Hematopoietic multipotent progenitor cell treated with erythropoietin and hydrocortisone succinate and interleukin-3 and kit ligand, for 8 days (in vitro differentiated cells): ENCODE measurements around the gene LRBA.
"Not testable (repeated sequence)": the region's sequence is repeated elsewhere in the genome, so short reads cannot be mapped to it uniquely, and the experiment has no call there.

Source experiments
- DNase-seq: peaks from one replicate; pipeline ENCODE4 v3.0.0-alpha.2; 2015

The LRBA gene

DNA sequence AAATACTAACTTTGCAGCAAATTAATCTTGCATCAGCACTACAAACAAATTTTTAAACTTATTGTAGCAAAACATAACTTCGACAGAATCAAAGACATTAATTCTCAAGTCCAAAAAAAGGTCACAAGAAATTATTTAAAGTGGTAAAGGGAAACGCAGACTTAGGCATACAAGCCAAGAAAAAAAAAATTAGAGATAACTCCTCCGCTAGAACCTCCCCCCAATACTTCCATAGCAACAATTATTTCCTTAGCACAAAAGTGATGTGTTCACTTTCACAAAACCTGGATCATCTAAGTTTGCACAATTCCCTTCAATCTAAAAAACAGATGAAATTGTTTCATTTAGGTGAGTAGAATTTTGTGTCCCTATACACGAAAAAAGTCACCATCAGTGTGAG, 1.1 kb downstream of the LRBA start:
- DNase-seq, result peak; percentile 36

GRCh38 chr4:151013491-151013890, 1.6 kb downstream of the LRBA start:
- DNase-seq, result peak; percentile 42

DNA sequence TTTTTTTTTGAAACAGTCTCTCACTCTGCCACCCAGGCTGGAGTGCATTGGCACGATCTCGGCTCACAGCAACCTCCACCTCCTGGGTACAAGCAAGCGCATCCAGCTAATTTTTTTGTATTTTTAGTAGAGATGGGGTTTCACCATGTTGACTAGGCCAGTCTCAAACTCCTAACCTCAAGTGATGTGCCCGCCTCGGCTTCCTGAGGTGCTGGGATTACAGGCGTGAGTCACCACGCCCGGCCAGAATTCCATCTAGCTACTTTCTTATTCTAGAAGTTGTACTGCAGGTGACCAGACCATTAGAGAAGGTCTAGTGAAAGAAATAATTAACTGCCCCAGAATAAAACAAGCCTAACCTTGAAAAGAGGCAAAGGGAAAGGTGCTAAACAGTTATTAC, 2.3 kb downstream of the LRBA start:
- peak; percentile 45 for DNase-seq

GRCh38 chr4:151012376-151012775, 2.7 kb downstream of the LRBA start:
- no peak for DNase-seq

- no peak for DNase-seq
Measured at GRCh38 chr4:151004222-151004621, 10.9 kb downstream of the LRBA start.

DNA sequence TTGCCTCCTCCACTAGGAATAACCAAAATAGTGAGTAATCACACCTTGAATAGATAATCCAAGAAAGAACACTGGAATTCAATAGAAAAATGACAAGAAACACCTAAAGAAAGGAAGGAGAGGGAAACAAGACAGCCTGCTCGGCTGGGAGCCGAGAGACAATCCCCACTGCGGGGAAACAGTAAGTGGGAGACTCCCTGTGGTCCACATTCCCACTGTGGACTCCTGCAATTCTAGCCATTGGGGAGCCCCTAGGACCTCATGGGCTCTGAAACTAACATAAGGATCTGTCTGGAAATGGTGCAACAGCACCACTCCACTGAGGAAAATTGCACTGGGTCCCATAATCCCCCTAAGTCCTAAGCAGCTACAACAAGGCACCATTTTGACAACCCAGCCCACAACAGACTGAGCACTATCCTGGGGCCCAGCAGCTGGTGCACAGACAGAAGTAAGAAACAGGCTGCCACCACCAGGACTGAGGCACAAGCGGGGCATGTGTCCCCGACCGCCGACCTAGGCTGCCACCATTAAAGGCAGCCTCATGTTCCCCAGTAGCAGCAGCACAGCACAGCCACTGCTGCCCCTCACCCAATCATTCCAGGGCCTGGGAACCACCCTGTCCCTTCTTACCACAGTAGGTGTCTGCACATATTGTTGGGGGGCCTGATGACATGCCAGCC, 14.2 kb downstream of the LRBA start:
- no peak for DNase-seq

DNA sequence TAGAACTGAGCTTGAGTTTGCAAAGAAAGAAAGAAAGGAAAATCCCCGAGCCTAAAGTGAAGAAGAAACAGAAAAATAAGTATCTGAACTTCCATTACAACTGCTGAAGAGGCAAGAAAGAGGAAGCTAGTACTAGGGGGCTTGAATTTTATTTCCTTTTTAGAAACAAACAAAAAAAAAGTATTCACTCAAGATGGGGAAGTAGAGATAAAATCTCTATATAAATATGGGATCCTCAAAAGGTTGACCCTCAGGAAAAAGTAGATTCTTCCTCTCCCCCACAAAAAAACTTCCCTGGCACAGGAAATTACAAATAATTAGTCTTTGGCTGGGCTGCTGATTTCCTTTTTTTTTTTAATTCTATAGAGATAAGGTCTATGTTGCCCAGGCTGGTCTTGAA, 16.0 kb downstream of the LRBA start:
- DNase-seq, result no peak

- no peak for DNase-seq
Measured at GRCh38 chr4:150997141-150997540, 17.9 kb downstream of the LRBA start.

DNA sequence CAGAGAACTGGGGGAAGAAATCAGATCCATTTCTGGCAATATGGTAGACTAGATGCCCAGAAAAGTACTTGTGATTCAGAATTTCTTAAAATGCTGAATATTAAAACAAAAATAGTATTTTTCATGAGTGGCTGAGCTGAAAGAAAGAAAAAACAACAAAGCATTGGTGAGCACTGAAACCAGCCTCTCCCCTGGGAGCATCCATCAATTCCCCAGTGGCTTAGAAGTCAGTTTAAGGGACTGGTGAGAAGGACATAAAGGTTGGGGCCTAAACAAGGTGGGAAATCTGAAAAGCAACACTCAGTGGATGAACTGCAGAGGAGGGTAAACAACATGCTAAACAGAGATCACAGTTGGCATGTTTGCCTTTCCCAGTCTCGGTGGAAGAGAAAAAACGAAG, 20.4 kb downstream of the LRBA start:
- no peak for DNase-seq

GRCh38 chr4:150993577-150993976, 21.5 kb downstream of the LRBA start:
- DNase-seq, result not testable (repeated sequence)

DNA sequence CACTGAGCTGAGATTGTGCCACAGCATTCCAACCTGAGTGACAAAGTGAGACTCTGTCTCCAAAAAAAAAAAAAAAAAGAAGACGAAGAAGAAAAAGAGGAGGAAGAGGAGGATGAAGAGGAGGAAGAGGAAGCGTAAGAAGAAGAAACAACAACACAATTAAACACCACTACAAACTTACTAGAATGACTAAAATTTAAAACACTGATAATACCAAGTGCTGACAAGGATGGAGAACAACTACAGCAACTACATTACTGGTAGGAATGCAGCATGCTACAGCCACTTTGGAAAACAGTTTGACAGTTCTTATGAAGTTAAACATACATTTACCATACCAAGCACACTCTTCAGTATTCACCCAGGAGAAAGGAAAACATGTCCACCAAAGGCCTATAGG, 24.1 kb downstream of the LRBA start:
- no peak for DNase-seq

DNA sequence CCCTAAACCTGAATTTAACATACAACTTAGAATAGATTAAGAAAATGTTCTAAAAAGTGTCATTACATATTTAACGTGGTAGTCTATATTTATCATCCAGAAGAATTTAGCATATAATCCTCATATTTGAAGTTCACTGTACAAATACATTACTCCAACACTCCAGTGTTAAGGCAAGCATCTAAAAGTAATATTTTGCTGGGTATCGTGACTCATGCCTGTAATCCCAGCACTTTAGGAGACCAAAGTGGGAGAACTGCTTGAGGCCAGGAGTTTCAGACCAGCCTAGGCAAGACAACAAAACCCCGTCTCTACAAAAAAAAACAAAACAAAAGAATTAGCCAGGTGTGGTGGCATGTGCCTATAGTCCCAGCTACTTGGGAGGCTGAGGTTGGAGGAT, 24.8 kb downstream of the LRBA start:
- DNase-seq, result no peak

DNA sequence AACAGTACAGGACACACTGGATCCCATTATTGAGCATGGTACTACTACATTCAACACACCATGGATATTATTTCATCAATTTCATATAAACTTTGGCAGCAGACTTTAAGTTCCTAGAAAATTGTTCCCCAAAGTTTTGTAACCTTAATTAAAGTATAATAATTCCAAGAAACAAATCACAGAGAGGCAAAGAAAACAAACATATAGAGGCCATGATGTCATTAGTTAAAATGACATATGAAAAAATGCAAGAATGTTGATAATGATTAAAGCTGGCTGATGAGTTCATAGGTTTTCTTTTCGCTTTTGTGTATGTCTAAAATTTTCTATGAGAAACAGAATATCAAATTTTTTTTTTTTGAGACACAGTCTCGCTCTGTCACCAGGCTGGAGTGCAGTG, 26.8 kb downstream of the LRBA start:
- DNase-seq, result no peak

DNA sequence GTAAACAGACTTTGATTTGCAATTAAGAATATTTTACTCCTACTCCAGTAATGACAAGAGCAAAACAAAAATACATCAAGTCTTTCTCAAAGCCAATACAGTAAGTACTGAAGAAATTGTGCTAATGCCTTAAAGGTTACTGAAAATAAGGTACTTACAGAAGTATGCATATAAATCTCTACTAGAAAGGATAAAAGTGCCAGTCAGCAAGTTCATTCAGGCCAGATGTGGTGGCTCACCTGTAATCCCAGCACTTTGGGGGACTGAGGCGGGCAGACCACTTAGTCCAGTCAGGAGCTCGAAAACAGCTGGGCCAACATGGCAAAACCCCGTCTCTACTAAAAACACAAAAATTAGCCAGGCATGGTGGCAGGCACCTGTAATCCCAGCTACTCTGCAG, 27.9 kb downstream of the LRBA start:
- no peak for DNase-seq

DNA sequence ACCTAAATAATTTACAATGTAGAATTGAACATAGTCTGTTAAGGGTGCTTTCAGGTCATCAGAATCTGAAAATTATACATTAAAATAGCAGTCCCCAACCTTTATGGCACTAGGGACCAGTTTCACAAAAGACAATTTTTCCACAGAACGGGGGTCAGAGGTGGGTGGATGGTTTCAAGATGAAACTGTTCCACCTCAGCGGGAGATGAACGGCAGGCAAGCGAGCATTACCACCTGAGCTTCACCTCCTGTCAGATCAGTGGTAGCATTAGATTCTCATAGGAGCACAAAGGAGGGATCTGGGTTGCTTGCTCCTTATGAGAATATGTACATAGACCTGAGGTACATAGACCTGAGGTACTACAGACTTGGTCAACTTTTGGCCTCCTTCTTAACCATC, 29.0 kb downstream of the LRBA start:
- DNase-seq, result no peak

GRCh38 chr4:150983851-150984250, 31.2 kb downstream of the LRBA start:
- peak; percentile 62 for DNase-seq

- DNase-seq, result peak; percentile 32
Measured at GRCh38 chr4:150982557-150983233, 32.4 kb downstream of the LRBA start.

- no peak for DNase-seq
Measured at GRCh38 chr4:150978738-150979575, 36.1 kb downstream of the LRBA start.

GRCh38 chr4:150976478-150977118, 38.5 kb downstream of the LRBA start:
- peak; percentile 25 for DNase-seq

DNA sequence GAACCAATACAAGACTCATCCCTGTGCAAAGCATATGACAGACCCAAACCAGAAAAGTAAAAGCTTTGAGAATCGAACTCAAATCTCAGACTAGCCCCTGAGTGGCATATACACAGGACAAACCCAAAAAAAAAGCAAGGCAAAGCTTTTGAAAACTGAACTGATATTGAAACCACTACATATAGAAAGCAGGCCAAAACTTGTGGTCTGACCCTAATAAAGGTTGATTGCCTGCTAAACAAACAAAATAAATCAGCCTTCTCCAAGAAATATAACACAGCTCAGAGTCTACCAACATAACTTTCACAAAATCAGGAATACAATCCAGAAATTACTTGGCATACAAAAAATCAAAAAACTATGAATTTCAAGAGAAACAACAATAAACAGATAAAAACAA, 40.3 kb downstream of the LRBA start:
- DNase-seq, result no peak

GRCh38 chr4:150974252-150974640, 40.8 kb downstream of the LRBA start:
- no peak for DNase-seq

DNA sequence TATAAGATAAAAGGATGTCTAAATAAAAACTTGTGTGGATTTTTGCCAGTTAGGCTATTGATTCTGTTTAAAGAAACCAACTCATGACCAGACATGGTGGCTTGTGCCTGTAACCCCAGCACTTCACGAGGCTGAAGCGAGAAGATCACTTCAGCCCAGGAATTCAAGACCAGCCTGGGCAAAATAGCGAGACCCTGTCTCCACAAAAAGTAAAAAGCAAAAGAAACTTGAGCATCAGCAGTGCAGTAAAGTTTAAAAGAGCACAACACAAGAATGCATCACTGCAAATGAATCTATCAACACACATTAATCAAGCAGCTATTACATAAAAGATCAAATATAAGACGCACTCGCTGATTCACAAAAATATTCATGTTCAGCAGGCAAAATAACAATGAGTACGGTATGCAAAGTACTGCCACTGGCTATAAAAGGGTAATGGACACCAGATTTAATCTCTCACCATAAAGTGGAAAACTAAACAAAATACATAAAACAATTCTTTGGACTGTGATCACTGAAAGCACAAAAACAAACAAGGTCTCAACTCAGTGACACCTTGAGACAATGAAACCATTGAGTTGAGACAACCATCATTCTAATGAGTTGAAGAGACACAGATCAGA, 41.3 kb downstream of the LRBA start:
- DNase-seq, result no peak

DNA sequence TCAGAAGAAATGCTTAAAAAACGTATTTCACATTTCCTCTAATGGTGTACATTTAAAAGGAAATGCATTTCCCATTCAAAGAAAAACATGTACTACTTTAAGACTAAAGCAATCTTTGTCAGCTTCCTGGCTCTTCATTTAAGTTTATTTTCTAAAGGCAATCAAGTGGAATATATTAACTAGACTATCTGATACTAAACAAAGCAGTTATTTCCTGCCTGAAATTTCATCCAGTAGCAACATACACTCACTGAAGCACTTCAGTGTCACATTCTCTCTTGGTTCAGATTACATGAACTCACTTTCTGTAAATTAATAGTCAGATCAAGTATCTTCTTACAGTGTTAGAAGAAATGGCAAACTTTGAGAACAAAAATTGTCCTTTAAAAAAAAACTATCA, 42.5 kb downstream of the LRBA start:
- DNase-seq, result no peak
